ENCODE data around the gene SPINT3. TPM values are rescaled to one million over a fixed set of nuclear protein-coding genes. Genes with fewer than 3 reads are reported as not detected.

The SPINT3 gene
- polyA plus RNA-seq, 2 of the 4 experiments (the other 2 are of a cell fraction), result not detected

DNA sequence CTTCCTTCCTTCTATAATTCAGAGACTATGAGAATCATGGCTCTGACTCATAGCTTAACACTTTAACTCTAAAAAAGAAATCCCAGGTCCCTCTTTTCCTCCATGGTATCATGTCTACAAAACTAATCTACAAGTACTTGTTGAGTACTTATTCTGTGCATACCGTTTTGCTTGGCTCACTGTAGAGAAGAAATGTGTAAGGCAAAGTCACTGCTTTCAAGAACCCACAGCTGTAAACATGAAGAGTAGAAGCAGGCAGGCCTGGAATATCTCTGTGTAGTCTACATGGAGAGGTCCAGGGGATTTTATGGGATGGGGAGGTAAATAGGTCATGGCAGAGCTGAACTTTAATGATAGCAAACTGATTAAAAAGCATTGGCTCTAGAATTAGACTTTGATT is 13.8 kb downstream of the SPINT3 start (continued):
- no peak for TF ChIP-seq REST (IDR thresholded peaks at IDR 0.05)

DNA sequence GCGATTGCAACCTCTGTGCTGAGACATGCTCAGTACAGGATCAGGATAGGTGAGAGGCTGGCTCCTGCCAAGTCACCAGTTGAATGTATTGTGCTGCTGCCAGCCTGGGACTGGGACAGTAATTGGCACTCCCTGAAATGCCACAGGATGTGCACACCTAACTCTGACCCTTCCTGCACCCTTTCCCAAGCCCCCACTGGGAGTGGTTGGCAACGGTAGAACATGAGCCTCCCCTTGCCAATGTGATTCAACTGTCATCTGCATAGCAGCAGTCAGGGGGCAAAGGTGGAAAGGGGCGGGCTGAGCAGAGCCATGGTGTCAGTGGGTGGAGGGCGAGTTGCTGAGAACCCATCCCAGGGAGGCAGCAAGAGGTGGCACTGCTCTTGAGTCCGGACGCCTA is 15.4 kb downstream of the SPINT3 start:
- Histone ChIP-seq H3K4me3 (no peak overlapping the region), H3K4me2 (no peak overlapping the region), H3K4me1 (no peaks in the 10 kb centered on the region), H3K9me3 (no peaks in the 10 kb centered on the region), H3K27ac (no peak overlapping the region)
- TF ChIP-seq, protein P1, sequence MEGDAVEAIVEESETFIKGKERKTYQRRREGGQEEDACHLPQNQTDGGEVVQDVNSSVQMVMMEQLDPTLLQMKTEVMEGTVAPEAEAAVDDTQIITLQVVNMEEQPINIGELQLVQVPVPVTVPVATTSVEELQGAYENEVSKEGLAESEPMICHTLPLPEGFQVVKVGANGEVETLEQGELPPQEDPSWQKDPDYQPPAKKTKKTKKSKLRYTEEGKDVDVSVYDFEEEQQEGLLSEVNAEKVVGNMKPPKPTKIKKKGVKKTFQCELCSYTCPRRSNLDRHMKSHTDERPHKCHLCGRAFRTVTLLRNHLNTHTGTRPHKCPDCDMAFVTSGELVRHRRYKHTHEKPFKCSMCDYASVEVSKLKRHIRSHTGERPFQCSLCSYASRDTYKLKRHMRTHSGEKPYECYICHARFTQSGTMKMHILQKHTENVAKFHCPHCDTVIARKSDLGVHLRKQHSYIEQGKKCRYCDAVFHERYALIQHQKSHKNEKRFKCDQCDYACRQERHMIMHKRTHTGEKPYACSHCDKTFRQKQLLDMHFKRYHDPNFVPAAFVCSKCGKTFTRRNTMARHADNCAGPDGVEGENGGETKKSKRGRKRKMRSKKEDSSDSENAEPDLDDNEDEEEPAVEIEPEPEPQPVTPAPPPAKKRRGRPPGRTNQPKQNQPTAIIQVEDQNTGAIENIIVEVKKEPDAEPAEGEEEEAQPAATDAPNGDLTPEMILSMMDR (IDR thresholded peaks at IDR 0.05), result no peak
- TF ChIP-seq HDAC2 (IDR thresholded peaks at IDR 0.05) (no peak), TP53 (CRISPR knock-in tag; IDR thresholded peaks at IDR 0.05) (no peak), ZSCAN20 (CRISPR knock-in tag; IDR thresholded peaks at IDR 0.05) (no peak), FOXS1 (CRISPR knock-in tag; IDR thresholded peaks at IDR 0.05) (no peak), ELK1 (IDR thresholded peaks at IDR 0.05; ENCODE audit: low read depth, low read length) (no peak), JUN (IDR thresholded peaks at IDR 0.05) (no peak), PHF8 (IDR thresholded peaks at IDR 0.05; ENCODE audit: borderline replicate concordance, low read depth) (no peak), SMC3 (IDR thresholded peaks at IDR 0.05) (no peak), POLR2AphosphoS2 (conservative IDR thresholded peaks at IDR 0.05; ENCODE audit: low read length) (no peak), EHF (CRISPR knock-in tag; IDR thresholded peaks at IDR 0.05) (no peak), PBX3 (IDR thresholded peaks at IDR 0.05) (no peak), MYC (IDR thresholded peaks at IDR 0.05; ENCODE audit: borderline replicate concordance, low read length) (no peak)
- ATAC-seq (no peak; a peak in 1 of 6 replicates), DNase-seq (ENCODE audit: low read depth in 1 of 2, low spot score in 1 of 2) (no peak), FAIRE-seq (no peak)
- POLR2A ChIA-PET, result no interaction called here
- CTCF ChIA-PET, result interaction anchor here (1.2 kb wide), 1 partner anchor 10 kb away, joined by 3 read pairs; no protein-coding TSS in a partner anchor
- WGBS (ENCODE audit: missing lambda C conversion rate), result 31% methylated on average over 6 of the region's 6 CpGs

DNA sequence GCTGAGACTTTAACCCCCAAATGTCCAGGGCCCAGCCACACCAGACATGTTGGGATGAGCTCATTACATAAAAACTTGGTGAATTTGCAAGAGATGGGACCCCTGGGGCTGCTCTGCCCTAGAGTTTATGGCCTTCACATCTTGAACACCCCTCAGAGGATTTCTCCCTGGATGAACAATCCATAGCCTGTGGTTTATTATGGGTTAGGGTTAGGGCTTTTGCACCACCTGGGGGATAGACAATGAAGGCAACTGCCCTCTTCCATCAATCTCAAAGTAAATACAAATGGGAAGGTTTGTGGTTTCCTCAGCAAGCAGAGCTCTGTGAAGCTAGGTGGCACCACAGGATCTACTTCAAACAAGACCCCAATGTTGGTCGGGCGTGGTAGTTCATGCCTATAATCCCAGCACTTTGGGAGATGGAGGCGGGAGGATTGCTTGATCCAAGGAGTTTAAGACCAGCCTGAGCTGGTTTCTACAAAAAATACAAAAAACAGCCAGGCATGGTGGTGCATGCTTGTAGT is 17.4 kb downstream of the SPINT3 start:
- no peak for DNase-seq (ENCODE audit: low read depth in 1 of 2, low spot score in 1 of 2)
- H3K4me1 ChIP-seq, result no peaks in the 10 kb centered on the region
- ChIA-PET POLR2A (no interaction called here), CTCF (interaction anchor here (1.3 kb wide), 1 partner anchor 179 kb away, joined by 3 read pairs; no protein-coding TSS in a partner anchor)
- FAIRE-seq, result no peak
- H3K4me3 ChIP-seq, result no peak overlapping the region
- no peak overlapping the region for H3K27ac ChIP-seq
- TF ChIP-seq RFX5 (IDR thresholded peaks at IDR 0.05) (no peak), ELK1 (IDR thresholded peaks at IDR 0.05; ENCODE audit: low read depth, low read length) (no peak), HOXB5 (CRISPR knock-in tag; IDR thresholded peaks at IDR 0.05) (no peak), BHLHE40 (IDR thresholded peaks at IDR 0.05; ENCODE audit: low read depth, low read length) (no peak), SMC3 (IDR thresholded peaks at IDR 0.05) (no peak), POLR2AphosphoS2 (conservative IDR thresholded peaks at IDR 0.05; ENCODE audit: low read length) (no peak)
- no peak overlapping the region for H3K4me2 ChIP-seq
- no peaks in the 10 kb centered on the region for H3K9me3 ChIP-seq
- ATAC-seq, result no peak
- WGBS (ENCODE audit: missing lambda C conversion rate), result 4% methylated on average over 3 of the region's 3 CpGs

Data from A549 (cell line).